Skeletal muscle tissue (tissue), 4 donors: ENCODE results near the gene BCL2L15. TPM values are rescaled to one million over a fixed set of nuclear protein-coding genes. Genes with fewer than 3 reads are reported as not detected.
"Not testable (repeated sequence)": the region's sequence is repeated elsewhere in the genome, so short reads cannot be mapped to it uniquely, and the experiment has no call there.

Experiments
- H3K27ac ChIP-seq: one replicate; pipeline ENCODE4 v1.7.0; 2013; ENCODE audit warnings: mild to moderate bottlenecking, low read depth, low read length, inconsistent platforms
- H3K27me3 ChIP-seq, 3 donors: one replicate each; pipeline ENCODE4 v1.7.0; 2013; ENCODE audit warnings: low read length in 3 of 3; ENCODE audit not compliant: control insufficient read depth in 3 of 3, insufficient read depth in 3 of 3
- H3K36me3 ChIP-seq, 3 donors: one replicate each; pipeline ENCODE4 v1.7.0; 2013; ENCODE audit warnings: low read length in 3 of 3; ENCODE audit not compliant: control insufficient read depth in 3 of 3, insufficient read depth in 3 of 3
- H3K4me1 ChIP-seq, 3 donors: one replicate each; pipeline ENCODE4 v1.7.0; 2013; ENCODE audit warnings: low read length in 3 of 3, mild to moderate bottlenecking in 3 of 3; ENCODE audit not compliant: control insufficient read depth in 3 of 3, insufficient read depth in 3 of 3
- H3K4me3 ChIP-seq, 3 donors: one replicate each; pipeline ENCODE4 v1.7.0; 2013; ENCODE audit warnings: low read length in 3 of 3
- H3K9ac ChIP-seq, 3 donors: one replicate each; pipeline ENCODE4 v1.7.0; 2013; ENCODE audit warnings: low read length in 3 of 3, mild to moderate bottlenecking in 3 of 3, moderate library complexity in 2 of 3, low read depth in 1 of 3
- H3K9me3 ChIP-seq, 3 donors: one replicate each; pipeline ENCODE4 v1.7.0; 2013; ENCODE audit warnings: low read length in 3 of 3; ENCODE audit not compliant: control insufficient read depth in 3 of 3
- total RNA-seq: library from RNA; depleted of rRNA; stranded (reverse); fragments of >200 nt; gene quantifications from one replicate; pipeline ENCODE4 v1.2.3, GENCODE V29; 2014
- donor health status: Osteomylitis.

BCL2L15 gene
- total RNA-seq, 1 donor from 2014 or later = under 0.01 TPM

DNA sequence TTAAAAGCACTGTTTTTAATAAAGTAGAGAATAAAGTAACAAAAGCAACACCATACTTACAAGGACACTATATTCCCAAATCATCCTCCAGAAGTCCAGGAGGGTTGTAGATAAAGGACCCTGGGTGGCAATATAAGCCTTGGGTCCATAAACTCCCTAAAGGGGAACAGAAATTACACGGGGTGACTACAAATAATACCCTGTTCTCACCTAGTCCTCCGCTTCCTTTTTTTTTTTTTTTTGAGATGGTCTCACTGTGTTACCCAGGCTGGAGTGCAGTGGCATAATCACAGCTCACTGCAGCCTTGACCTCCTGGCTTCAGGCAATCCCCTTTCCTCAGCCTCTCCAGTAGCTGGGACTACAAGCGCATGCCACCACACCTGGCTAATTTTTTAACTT is 29.0 kb downstream of the BCL2L15 start:
- Histone ChIP-seq H3K4me1 (no peaks in the 10 kb centered on the region), H3K27me3 (no peaks in the 10 kb centered on the region), H3K27ac (no peak overlapping the region), H3K9me3 (no peaks in the 10 kb centered on the region), H3K9ac (no peak overlapping the region), H3K36me3 (no peaks in the 10 kb centered on the region), H3K4me3 (no peak overlapping the region)

DNA sequence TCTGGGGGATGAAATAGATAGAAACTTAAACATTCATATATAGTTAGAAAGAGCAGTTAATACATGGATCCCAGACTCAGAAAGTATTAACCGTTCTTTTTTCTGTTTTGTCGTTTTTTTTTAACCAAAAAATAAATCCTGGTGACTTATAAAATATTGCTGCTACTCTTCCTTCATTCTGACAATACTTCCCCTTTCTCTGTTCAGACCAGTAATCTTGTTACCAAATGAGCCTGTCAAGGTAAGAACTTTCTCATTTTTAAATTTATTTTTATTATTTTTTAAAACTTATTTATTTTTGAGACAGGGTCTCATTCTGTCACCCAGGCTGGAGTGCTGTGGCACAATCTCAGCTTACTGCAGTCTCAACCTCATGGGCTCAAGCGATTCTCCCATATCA is 29.6 kb downstream of the BCL2L15 start:
- Histone ChIP-seq H3K27me3 (no peaks in the 10 kb centered on the region), H3K9ac (no peak overlapping the region), H3K4me1 (no peaks in the 10 kb centered on the region), H3K27ac (no peak overlapping the region), H3K4me3 (no peak overlapping the region), H3K36me3 (no peaks in the 10 kb centered on the region), H3K9me3 (no peaks in the 10 kb centered on the region)

- H3K27me3 ChIP-seq = no peaks in the 10 kb centered on the region
- no peak overlapping the region for H3K27ac ChIP-seq
- H3K36me3 ChIP-seq = no peaks in the 10 kb centered on the region
- H3K4me3 ChIP-seq = no peak overlapping the region
- H3K9ac ChIP-seq = no peak overlapping the region
- no peaks in the 10 kb centered on the region for H3K4me1 ChIP-seq
- H3K9me3 ChIP-seq = no peaks in the 10 kb centered on the region
Measured at GRCh38 chr1:113856401-113856790, 31.0 kb downstream of the BCL2L15 start.

DNA sequence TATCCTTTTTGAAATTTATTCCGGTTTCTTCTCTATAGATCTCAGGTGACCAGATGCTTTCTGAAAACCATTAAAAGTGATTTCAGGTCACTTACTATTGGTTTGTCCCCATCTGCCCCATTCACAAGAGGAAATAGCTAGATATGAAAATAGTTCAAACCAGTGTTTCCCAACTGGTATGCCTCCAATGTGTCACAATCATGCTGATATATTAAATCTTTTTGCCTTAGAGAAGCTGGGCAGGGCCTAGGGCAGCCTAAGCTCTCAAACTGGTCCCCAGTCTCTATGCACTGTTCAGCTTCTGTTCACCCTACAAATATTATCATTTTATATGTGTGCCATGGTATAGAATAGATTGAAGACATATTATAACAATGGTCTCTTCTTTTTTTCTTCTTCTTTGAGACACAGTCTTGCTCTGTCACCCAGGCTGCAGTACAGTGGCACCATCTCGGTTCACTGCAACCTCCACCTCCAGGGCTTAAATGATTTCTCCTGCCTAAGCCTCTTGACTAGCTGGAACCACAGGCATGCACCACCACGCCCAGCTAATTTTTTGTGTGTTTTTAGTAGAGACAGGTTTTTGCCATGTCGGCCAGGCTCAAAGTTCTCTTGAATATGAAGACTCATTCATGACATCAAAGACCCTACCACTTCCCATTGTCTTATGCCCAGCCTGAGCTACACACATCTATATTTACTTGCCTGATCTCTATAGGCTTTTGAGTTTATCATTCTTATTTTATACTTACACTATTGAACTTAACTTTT is 31.6 kb downstream of the BCL2L15 start:
- Histone ChIP-seq H3K27me3 (no peaks in the 10 kb centered on the region), H3K9me3 (no peaks in the 10 kb centered on the region), H3K9ac (no peak overlapping the region), H3K27ac (no peak overlapping the region), H3K4me1 (no peaks in the 10 kb centered on the region), H3K36me3 (no peaks in the 10 kb centered on the region), H3K4me3 (no peak overlapping the region)

GRCh38 chr1:113854234-113854633 is 33.1 kb downstream of the BCL2L15 start:
- no peaks in the 10 kb centered on the region for H3K4me1 ChIP-seq
- H3K27me3 ChIP-seq = no peaks in the 10 kb centered on the region
- no peak overlapping the region for H3K9ac ChIP-seq
- H3K4me3 ChIP-seq = no peak overlapping the region
- no peak overlapping the region for H3K27ac ChIP-seq
- no peaks in the 10 kb centered on the region for H3K9me3 ChIP-seq
- no peaks in the 10 kb centered on the region for H3K36me3 ChIP-seq

DNA sequence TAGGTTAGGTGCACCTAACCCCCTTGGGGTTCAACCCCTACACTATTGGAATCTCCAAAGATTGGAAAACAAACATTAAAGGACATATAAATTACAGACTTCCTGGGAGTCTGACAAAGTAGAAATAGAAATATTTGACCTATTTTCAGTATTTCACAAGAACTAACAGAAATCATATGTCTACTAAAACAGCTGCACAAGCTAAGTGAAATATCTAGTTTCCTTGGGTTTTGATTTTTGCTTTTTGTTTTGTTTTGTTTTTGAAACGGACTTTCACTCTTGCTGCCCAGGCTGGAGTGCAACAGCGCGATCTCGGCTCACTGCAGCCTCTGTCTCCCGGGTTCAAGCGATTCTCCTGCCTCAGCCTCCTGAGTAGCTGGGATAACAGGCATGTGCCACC is 34.7 kb downstream of the BCL2L15 start:
- not testable (repeated sequence) for H3K36me3 ChIP-seq, H3K9me3 ChIP-seq, H3K27me3 ChIP-seq, H3K27ac ChIP-seq, H3K4me3 ChIP-seq, H3K4me1 ChIP-seq, H3K9ac ChIP-seq

GRCh38 chr1:113850127-113850796 is 37.1 kb downstream of the BCL2L15 start:
- Histone ChIP-seq H3K27me3 (no peaks in the 10 kb centered on the region), H3K36me3 (no peaks in the 10 kb centered on the region), H3K9me3 (no peaks in the 10 kb centered on the region), H3K4me1 (no peaks in the 10 kb centered on the region), H3K9ac (no peak overlapping the region), H3K4me3 (no peak overlapping the region), H3K27ac (no peak overlapping the region)

GRCh38 chr1:113849072-113849471 is 38.3 kb downstream of the BCL2L15 start:
- H3K27ac ChIP-seq = no peak overlapping the region
- no peaks in the 10 kb centered on the region for H3K36me3 ChIP-seq
- H3K27me3 ChIP-seq = no peaks in the 10 kb centered on the region
- H3K4me1 ChIP-seq = no peaks in the 10 kb centered on the region
- H3K4me3 ChIP-seq = no peak overlapping the region
- H3K9me3 ChIP-seq = no peaks in the 10 kb centered on the region
- no peak overlapping the region for H3K9ac ChIP-seq

DNA sequence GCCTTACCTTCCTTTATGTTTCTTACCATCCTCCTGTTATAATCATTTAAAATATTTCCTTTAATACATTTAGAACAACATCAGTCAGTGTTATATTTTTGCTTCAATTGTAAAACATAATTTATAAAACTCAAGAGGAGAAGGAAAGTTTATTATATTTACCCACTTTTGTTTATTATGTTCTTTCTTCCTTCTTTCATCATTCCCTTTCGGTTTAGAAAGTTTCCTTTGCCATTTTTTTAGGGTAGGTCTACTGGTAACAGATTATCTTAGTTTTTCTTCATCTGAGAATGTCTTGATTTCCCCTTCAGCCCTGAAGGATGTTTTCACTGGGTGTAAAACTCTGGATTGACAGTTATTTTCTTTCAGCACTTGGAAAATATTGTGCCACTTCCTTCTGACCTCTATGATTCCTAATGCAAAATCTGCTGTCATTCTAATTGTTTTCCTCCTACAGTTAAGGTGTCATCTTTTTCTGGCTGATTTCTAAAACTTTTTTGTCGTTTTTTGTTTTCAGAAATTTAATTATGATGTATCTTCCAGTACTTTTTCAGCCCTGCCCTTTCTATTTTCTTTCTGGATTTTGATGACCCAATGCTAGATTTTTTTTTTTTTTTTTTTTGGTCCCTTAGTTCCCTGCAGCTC is 40.9 kb downstream of the BCL2L15 start:
- no peaks in the 10 kb centered on the region for H3K4me1 ChIP-seq
- H3K9ac ChIP-seq = no peak overlapping the region
- H3K27me3 ChIP-seq = no peaks in the 10 kb centered on the region
- no peaks in the 10 kb centered on the region for H3K36me3 ChIP-seq
- H3K27ac ChIP-seq = no peak overlapping the region
- no peaks in the 10 kb centered on the region for H3K9me3 ChIP-seq
- no peak overlapping the region for H3K4me3 ChIP-seq

- Histone ChIP-seq H3K4me1 (no peaks in the 10 kb centered on the region), H3K4me3 (no peak overlapping the region), H3K27ac (no peak overlapping the region), H3K27me3 (no peaks in the 10 kb centered on the region), H3K36me3 (no peaks in the 10 kb centered on the region), H3K9ac (no peak overlapping the region), H3K9me3 (no peaks in the 10 kb centered on the region)
Measured at GRCh38 chr1:113836534-113836933, 50.8 kb downstream of the BCL2L15 start.
